Measurements from ENCODE around the gene TLE7. TPM values are rescaled to one million over a fixed set of nuclear protein-coding genes. Genes with fewer than 3 reads are reported as not detected.

Gene TLE7
- total and polyA plus RNA-seq, 2 of the 4 experiments (the other 2 are of a cell fraction), result not detected

DNA sequence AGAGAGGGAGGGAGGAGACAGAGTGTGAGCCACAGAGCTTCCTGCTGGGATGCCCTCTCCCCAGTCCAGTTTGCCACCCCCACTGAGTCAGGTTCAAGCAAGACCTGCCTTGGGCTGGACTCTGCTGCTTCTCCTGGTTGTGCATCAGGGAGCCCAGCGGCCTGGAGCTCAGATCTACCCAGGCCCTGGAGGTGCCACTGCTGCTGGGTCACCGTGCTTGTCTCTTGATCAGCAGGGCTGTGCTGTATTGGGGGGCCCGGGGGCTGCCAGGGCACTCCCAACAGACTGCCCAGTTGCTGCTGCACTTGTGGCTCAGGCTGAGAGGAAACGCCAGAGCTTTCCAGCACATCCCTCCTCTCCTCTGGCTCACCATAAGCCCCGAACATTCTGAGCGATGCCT lies 8.9 kb downstream of the TLE7 start:
- no peaks in the 10 kb centered on the region for H4K20me1 ChIP-seq (ENCODE audit: insufficient read depth, low read length)
- no peak overlapping the region for H3K14ac ChIP-seq (replicated peaks; ENCODE audit: low read depth, low read length)
- ChIA-PET CTCF (no interaction called here), POLR2A (ENCODE audit: unreplicated experiment) (no interaction called here)
- no peak overlapping the region for H2BK20ac ChIP-seq (ENCODE audit: low read depth, low read length)
- no peaks in the 10 kb centered on the region for H3K36me3 ChIP-seq (ENCODE audit: control insufficient read depth, insufficient read depth, low read length)
- in situ Hi-C loops (cut with MboI; ENCODE audit: low sequenced_read_pairs) (no loop called here), intact Hi-C loops (cut with micrococcal nuclease) (no loop called here), dilution Hi-C loops (cut with HindIII; ENCODE audit: low sequenced_read_pairs, unreplicated experiment) (no loop called here)
- H3K27me3 ChIP-seq (ENCODE audit: control insufficient read depth, insufficient read depth, low read length), result peaks cover 3% of the 10 kb centered on the region
- no peaks in the 10 kb centered on the region for H3K9me1 ChIP-seq (ENCODE audit: insufficient read depth, low read length)
- no peak overlapping the region for H2AK5ac ChIP-seq (ENCODE audit: low read depth, low read length)
- H3K9me3 ChIP-seq (ENCODE audit: control insufficient read depth, insufficient read depth, low read length), result no peaks in the 10 kb centered on the region
- DNase-seq (no peak), ATAC-seq (ENCODE audit: low read depth) (no peak)
- H4K91ac ChIP-seq (ENCODE audit: insufficient read depth, low read depth, low read length), result no peak overlapping the region
- no peak overlapping the region for H3K4me2 ChIP-seq (ENCODE audit: low read depth, low read length)
- H4K5ac ChIP-seq (ENCODE audit: low read depth, low read length), result no peak overlapping the region
- H3K9ac ChIP-seq (ENCODE audit: low read depth, low read length), result no peak overlapping the region
- no peak overlapping the region for H2BK5ac ChIP-seq (ENCODE audit: low read depth, low read length, poor library complexity, severe bottlenecking)
- TF ChIP-seq MAFK (IDR thresholded peaks at IDR 0.05; ENCODE audit: low read depth, low read length) (no peak), RAD21 (IDR thresholded peaks at IDR 0.05; ENCODE audit: low read length) (no peak), RFX5 (IDR thresholded peaks at IDR 0.05; ENCODE audit: low read depth, low read length) (no peak), SMC3 (IDR thresholded peaks at IDR 0.05; ENCODE audit: low read depth, low read length) (no peak), CHD1 (IDR thresholded peaks at IDR 0.05; ENCODE audit: low read depth, low read length) (no peak), MXI1 (IDR thresholded peaks at IDR 0.05; ENCODE audit: borderline replicate concordance, low read depth, low read length) (no peak), RCOR1 (IDR thresholded peaks at IDR 0.05; ENCODE audit: insufficient replicate concordance, low read length) (no peak), MAZ (IDR thresholded peaks at IDR 0.05; ENCODE audit: borderline replicate concordance, low read depth, low read length) (no peak), FOS (IDR thresholded peaks at IDR 0.05; ENCODE audit: low read depth, low read length) (no peak), POLR2A (IDR thresholded peaks at IDR 0.05; ENCODE audit: low read depth, low read length) (no peak), CEBPB (IDR thresholded peaks at IDR 0.05; ENCODE audit: low read depth, low read length) (no peak), BHLHE40 (IDR thresholded peaks at IDR 0.05; ENCODE audit: low read depth, low read length) (no peak), NFE2L2 (IDR thresholded peaks at IDR 0.05; ENCODE audit: low read depth, low read length) (no peak)
- TF ChIP-seq, protein P1, sequence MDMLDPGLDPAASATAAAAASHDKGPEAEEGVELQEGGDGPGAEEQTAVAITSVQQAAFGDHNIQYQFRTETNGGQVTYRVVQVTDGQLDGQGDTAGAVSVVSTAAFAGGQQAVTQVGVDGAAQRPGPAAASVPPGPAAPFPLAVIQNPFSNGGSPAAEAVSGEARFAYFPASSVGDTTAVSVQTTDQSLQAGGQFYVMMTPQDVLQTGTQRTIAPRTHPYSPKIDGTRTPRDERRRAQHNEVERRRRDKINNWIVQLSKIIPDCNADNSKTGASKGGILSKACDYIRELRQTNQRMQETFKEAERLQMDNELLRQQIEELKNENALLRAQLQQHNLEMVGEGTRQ (IDR thresholded peaks at IDR 0.05; ENCODE audit: low read depth, low read length), result no peak
- H2BK120ac ChIP-seq (ENCODE audit: low read depth, low read length), result no peak overlapping the region
- no peak overlapping the region for H3K56ac ChIP-seq (ENCODE audit: extremely low read depth, insufficient read depth, low read length)
- H2BK15ac ChIP-seq (ENCODE audit: low read depth, low read length), result no peak overlapping the region
- no peak overlapping the region for H3K18ac ChIP-seq (ENCODE audit: low read depth, low read length)
- WGBS, 2 experiments (ENCODE audit: extremely low coverage in 2 of 2, insufficient read length in 1 of 2), result no CpG with 5 or more reads among the region's 6 CpGs
- H3K4ac ChIP-seq (ENCODE audit: low read depth, low read length), result no peak overlapping the region
- no peak overlapping the region for H2AFZ ChIP-seq (replicated peaks; ENCODE audit: low read length, poor library complexity)
- no peaks in the 10 kb centered on the region for H3K4me1 ChIP-seq (ENCODE audit: control insufficient read depth, insufficient read depth, low read length)
- no peak overlapping the region for H3K4me3 ChIP-seq (ENCODE audit: insufficient read depth, low read depth, low read length)
- no peaks in the 10 kb centered on the region for H3K79me1 ChIP-seq (ENCODE audit: low read depth in 1 of 2, low read length in 2 of 2)
- BruUV-seq (replicated peaks), result no TSS peak
- no peak overlapping the region for H2AK9ac ChIP-seq (replicated peaks; ENCODE audit: low read depth, low read length, poor library complexity)
- no peak overlapping the region for H3K23ac ChIP-seq (ENCODE audit: low read depth, low read length)
- no peak overlapping the region for H3K27ac ChIP-seq (ENCODE audit: insufficient read depth, low read length)
- no peak overlapping the region for H4K8ac ChIP-seq (ENCODE audit: low read depth in 2 of 2, low read length in 2 of 2)
